ENCODE data around the gene RBBP8. TPM values are rescaled to one million over a fixed set of nuclear protein-coding genes. Genes with fewer than 3 reads are reported as not detected.

RBBP8 gene
- total and polyA plus RNA-seq, 10 of the 15 experiments (the other 5 are each of a cell fraction or from before 2014, with no cell fraction given), result 46.2 to 82.3 (median 68.7) TPM

DNA sequence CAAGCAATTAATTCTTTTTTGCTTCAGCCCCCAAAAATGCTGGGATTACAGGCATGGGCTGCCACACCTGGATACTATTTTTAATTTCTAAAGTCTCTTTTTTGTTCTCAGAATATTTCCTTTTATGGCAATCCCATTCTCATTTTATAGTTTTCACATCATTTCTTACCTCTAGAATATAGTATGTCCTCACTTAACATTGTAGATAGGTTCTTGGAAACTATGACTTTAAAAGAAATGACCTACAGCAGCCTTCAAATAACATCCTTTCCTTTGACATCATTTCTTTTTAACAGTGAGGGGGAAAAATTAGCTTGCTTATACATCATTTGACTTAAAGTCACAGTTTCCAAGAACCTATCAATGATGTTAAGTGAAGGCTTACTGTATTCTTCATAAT is 31.6 kb downstream of the RBBP8 start:
- H3K27me3 ChIP-seq (replicated peaks in 1 of 2; ENCODE audit: control insufficient read depth in 2 of 2, insufficient read depth in 2 of 2, low read length in 1 of 2), result no peaks in the 10 kb centered on the region
- ChIA-PET RAD21 (ENCODE audit: unreplicated experiment) (interaction anchor here (1.3 kb wide), 1 partner anchor 32 kb away, joined by 3 read pairs; the partner anchor contains the start of gene RBBP8), CTCF (interaction anchor here (0.8 to 3.9 kb wide), 3 partner anchors 13 to 34 kb away, joined by 3 to 18 read pairs (median 15); no protein-coding TSS in a partner anchor), SMC1A (ENCODE audit: uncharacterized antibody, unreplicated experiment) (interaction anchor here (0.7 to 4.5 kb wide), 6 partner anchors 7 to 147 kb away, joined by 3 to 16 read pairs (median 6); no protein-coding TSS in a partner anchor), POLR2A (interaction anchor here (0.6 to 1.0 kb wide), 2 partner anchors 18 to 34 kb away, joined by 3 read pairs; no protein-coding TSS in a partner anchor)
- no peak overlapping the region for H3K4me3 ChIP-seq
- DNase-seq (ENCODE audit: low read depth, low spot score) (no peak), ATAC-seq (no peak), FAIRE-seq (peak; percentile 90)
- no peak overlapping the region for H2AFZ ChIP-seq (ENCODE audit: control insufficient read depth, low read depth, low read length)
- no peaks in the 10 kb centered on the region for H3K4me1 ChIP-seq (ENCODE audit: control insufficient read depth, insufficient read depth, low read length)
- no peak overlapping the region for H3K4me2 ChIP-seq (ENCODE audit: control insufficient read depth, insufficient read depth)
- peaks cover 2% of the 10 kb centered on the region in 2 experiments; a peak in 1 of 4 replicates for H3K36me3 ChIP-seq (ENCODE audit: control insufficient read depth in 2 of 2, insufficient read depth in 2 of 2, low read length in 1 of 2)
- no peaks in the 10 kb centered on the region for H4K20me1 ChIP-seq (ENCODE audit: control insufficient read depth, insufficient read depth)
- H3K9ac ChIP-seq (ENCODE audit: control insufficient read depth, insufficient read depth, low read length), result no peak overlapping the region
- no TSS peak for BruUV-seq (replicated peaks)
- no peaks in the 10 kb centered on the region for H3K79me2 ChIP-seq (ENCODE audit: control insufficient read depth, insufficient read depth, low read length)
- no peak for TF ChIP-seq TCF3 (IDR thresholded peaks at IDR 0.05; ENCODE audit: borderline replicate concordance, insufficient read depth, low read depth, low read length)
- no peak for TF ChIP-seq ZBTB4 (CRISPR knock-in tag; IDR thresholded peaks at IDR 0.05)
- no peak for TF ChIP-seq FOS (IDR thresholded peaks at IDR 0.05; ENCODE audit: borderline replicate concordance, extremely low read depth, insufficient read length)
- no peak for TF ChIP-seq SP1 (IDR thresholded peaks at IDR 0.05; ENCODE audit: low read depth, low read length)
- no peak for TF ChIP-seq HCFC1 (IDR thresholded peaks at IDR 0.05; ENCODE audit: low read length)
- no peak for TF ChIP-seq CHD1 (IDR thresholded peaks at IDR 0.05; ENCODE audit: low read depth, low read length)
- no peak for TF ChIP-seq SIX5 (IDR thresholded peaks at IDR 0.05; ENCODE audit: low read depth, low read length, severe bottlenecking)
- TF ChIP-seq IKZF1 (conservative IDR thresholded peaks at IDR 0.05), result no peak
- TF ChIP-seq PKNOX1 (IDR thresholded peaks at IDR 0.05), result no peak
- in situ Hi-C loops (cut with MboI) (loop anchor here (25.0 kb wide), 1 partner anchor 1902 kb away; no protein-coding TSS in a partner anchor), intact Hi-C loops (cut with micrococcal nuclease; ENCODE audit: unreplicated experiment) (no loop called here)
- no peaks in the 10 kb centered on the region for H3K9me3 ChIP-seq (replicated peaks; ENCODE audit: control insufficient read depth, insufficient read depth, low read length)
- no peak overlapping the region for H3K27ac ChIP-seq (ENCODE audit: control insufficient read depth, insufficient read depth)
